DND-41 (cell line): ENCODE data around the gene TOMM5.

Experiments
- ATAC-seq: fragments of 200-7000 bp; cut with Tn5 transposase; 3 replicates; pipeline ENCODE4 v1.9.1; 2021; ENCODE audit warnings: low read depth; ENCODE audit not compliant: insufficient read depth
- DNase-seq: peaks from one replicate; pipeline ENCODE4 v3.0.0-alpha.2; 2020
- H2AFZ ChIP-seq: 2 replicates; pipeline ENCODE4 v1.6.0; 2012; ENCODE audit warnings: low read depth, low read length
- H3K27ac ChIP-seq: 2 replicates; pipeline ENCODE4 v1.5.1; 2012; ENCODE audit warnings: low read length, inconsistent platforms
- H3K27me3 ChIP-seq: fragments of 200-600 bp; sonication (generic); 2 replicates; pipeline ENCODE4 v1.6.0; 2012; ENCODE audit warnings: low read length, mild to moderate bottlenecking, inconsistent platforms; ENCODE audit not compliant: insufficient read depth, poor library complexity
- H3K36me3 ChIP-seq: 2 replicates; pipeline ENCODE4 v1.5.1; 2012; ENCODE audit warnings: low read length, inconsistent platforms; ENCODE audit not compliant: insufficient read depth
- H3K4me1 ChIP-seq: 2 replicates; pipeline ENCODE4 v1.5.1; 2012; ENCODE audit warnings: mild to moderate bottlenecking, low read length; ENCODE audit not compliant: insufficient read depth
- H3K4me2 ChIP-seq: 2 replicates; pipeline ENCODE4 v1.6.0; 2012; ENCODE audit warnings: mild to moderate bottlenecking, moderate library complexity, low read length, inconsistent platforms; ENCODE audit not compliant: insufficient read depth
- H3K4me3 ChIP-seq, 2 experiments: fragments of 200-600 bp in 1 of 2; shearing (Covaris generic) in 1 of 2; 2 replicates each; pipeline ENCODE4 v1.5.1; 2012 to 2016; ENCODE audit warnings: inconsistent platforms in 2 of 2, low read length in 2 of 2, mild to moderate bottlenecking in 2 of 2, low read depth in 1 of 2, moderate library complexity in 1 of 2
- H3K79me2 ChIP-seq: 2 replicates; pipeline ENCODE4 v1.6.0; 2012; ENCODE audit warnings: low read length, inconsistent platforms; ENCODE audit not compliant: insufficient read depth
- H3K9ac ChIP-seq: 2 replicates; pipeline ENCODE4 v1.6.0; 2012; ENCODE audit warnings: low read depth, mild to moderate bottlenecking, inconsistent platforms, low read length, moderate library complexity
- H3K9me3 ChIP-seq: 2 replicates; pipeline ENCODE4 v1.5.1; 2012; ENCODE audit warnings: low read length, moderate library complexity, mild to moderate bottlenecking, inconsistent platforms; ENCODE audit not compliant: insufficient read depth, severe bottlenecking
- H4K20me1 ChIP-seq: 2 replicates; pipeline ENCODE4 v1.6.0; 2012; ENCODE audit warnings: low read length; ENCODE audit not compliant: insufficient read depth
- EZH2 ChIP-seq: IDR thresholded peaks from 3 replicates; pipeline ENCODE4 v1.6.1; 2012; ENCODE audit warnings: borderline replicate concordance, low read depth, mild to moderate bottlenecking, moderate library complexity, low read length, inconsistent platforms; ENCODE audit not compliant: severe bottlenecking
- TF ChIP-seq, protein P1 (sequence below): IDR thresholded peaks from 2 replicates; pipeline ENCODE4 v1.5.1; 2012; ENCODE audit warnings: borderline replicate concordance, low read length, moderate library complexity, mild to moderate bottlenecking; ENCODE audit not compliant: poor library complexity, severe bottlenecking; ENCODE audit errors: extremely low read depth

TOMM5 gene

DNA sequence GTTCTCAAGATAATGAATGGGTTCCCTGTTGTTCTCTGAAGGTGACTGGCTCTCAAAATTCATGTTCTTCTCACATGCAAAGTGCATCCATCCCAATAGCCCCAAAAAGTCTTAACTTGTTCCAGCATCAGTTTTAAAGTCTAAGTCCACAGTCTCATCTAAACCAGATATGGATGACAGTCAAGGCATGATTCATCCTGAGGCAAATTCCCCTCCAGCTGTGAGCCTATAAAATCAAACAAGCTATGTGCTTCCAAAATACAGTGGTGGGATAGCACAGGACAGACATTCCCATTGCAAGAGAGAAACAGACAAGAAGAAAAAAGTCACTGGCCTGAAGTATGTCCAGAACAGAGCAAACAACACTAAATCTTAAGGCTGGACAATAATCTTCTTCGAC lies 41.6 kb downstream of the TOMM5 start:
- Histone ChIP-seq H3K27ac (no peak overlapping the region), H3K9me3 (no peaks in the 10 kb centered on the region), H4K20me1 (0 out of 2 replicates have a peak, but pooled peaks cover 7% of the 10 kb centered on the region), H2AFZ (no peak overlapping the region), H3K4me1 (no peaks in the 10 kb centered on the region), H3K27me3 (no peaks in the 10 kb centered on the region), H3K4me2 (no peak overlapping the region), H3K4me3 (no peak overlapping the region), H3K9ac (no peak overlapping the region), H3K79me2 (no peaks in the 10 kb centered on the region), H3K36me3 (no peaks in the 10 kb centered on the region)
- no peak for TF ChIP-seq EZH2
- TF ChIP-seq, protein P1, sequence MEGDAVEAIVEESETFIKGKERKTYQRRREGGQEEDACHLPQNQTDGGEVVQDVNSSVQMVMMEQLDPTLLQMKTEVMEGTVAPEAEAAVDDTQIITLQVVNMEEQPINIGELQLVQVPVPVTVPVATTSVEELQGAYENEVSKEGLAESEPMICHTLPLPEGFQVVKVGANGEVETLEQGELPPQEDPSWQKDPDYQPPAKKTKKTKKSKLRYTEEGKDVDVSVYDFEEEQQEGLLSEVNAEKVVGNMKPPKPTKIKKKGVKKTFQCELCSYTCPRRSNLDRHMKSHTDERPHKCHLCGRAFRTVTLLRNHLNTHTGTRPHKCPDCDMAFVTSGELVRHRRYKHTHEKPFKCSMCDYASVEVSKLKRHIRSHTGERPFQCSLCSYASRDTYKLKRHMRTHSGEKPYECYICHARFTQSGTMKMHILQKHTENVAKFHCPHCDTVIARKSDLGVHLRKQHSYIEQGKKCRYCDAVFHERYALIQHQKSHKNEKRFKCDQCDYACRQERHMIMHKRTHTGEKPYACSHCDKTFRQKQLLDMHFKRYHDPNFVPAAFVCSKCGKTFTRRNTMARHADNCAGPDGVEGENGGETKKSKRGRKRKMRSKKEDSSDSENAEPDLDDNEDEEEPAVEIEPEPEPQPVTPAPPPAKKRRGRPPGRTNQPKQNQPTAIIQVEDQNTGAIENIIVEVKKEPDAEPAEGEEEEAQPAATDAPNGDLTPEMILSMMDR: no peak
- ATAC-seq: no peak
- DNase-seq: no peak

DNA sequence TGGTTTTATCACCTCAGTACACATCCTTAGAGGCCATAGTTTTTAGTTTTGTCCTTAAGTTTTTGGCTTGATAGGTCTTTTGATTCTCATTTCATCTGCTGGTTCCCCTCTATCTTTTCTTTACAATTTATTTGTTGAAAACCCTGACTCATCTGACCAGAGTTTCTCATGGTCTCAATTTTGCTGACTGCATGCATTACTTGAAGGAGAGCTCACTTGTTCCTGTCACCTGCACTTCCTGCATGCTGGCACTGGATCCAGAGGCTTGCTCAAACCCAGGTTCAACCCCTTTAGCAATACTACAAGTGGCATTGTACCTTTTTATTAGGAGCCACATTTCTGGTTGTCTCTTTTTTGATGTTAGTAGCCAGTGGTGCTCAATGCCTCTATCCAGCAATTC lies 42.9 kb downstream of the TOMM5 start:
- Histone ChIP-seq H3K27ac (no peak overlapping the region), H3K4me3 (no peak overlapping the region), H3K4me1 (no peaks in the 10 kb centered on the region), H3K36me3 (no peaks in the 10 kb centered on the region), H3K9ac (no peak overlapping the region), H3K79me2 (no peaks in the 10 kb centered on the region), H3K4me2 (no peak overlapping the region), H3K27me3 (no peaks in the 10 kb centered on the region), H4K20me1 (0 out of 2 replicates have a peak, but pooled peaks cover 7% of the 10 kb centered on the region), H2AFZ (no peak overlapping the region), H3K9me3 (no peaks in the 10 kb centered on the region)
- TF ChIP-seq EZH2: no peak
- TF ChIP-seq, protein P1: no peak
- no peak for ATAC-seq
- DNase-seq: no peak

DNA sequence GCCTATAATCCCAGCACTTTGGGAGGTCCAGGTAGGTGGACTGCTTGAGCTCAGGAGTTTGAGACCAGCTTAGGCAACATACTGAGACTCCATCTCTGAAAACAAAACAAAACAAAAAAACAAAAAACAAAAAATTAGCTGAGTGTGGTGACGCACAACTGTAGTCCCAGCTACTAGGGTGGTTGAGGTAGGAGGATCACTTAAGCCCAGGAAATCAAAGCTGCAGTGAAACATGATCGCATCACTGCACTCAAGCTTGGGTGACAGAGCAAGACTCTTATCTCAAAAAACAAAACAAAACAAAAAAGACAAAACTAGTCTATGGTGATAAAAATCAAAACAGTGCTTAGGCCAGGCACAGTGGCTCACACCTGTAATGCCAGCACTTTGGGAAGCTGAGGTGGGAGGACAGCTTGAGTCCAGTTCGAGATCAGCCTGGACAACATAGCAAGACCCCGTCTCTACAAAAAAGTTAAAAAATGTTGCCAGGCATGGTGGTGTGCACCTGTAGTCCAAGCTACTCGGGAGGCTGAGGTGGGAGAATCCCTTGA lies 45.0 kb downstream of the TOMM5 start:
- H3K79me2 ChIP-seq: no peaks in the 10 kb centered on the region
- H3K9me3 ChIP-seq: no peaks in the 10 kb centered on the region
- DNase-seq (no peak), ATAC-seq (no peak)
- TF ChIP-seq, protein P1: no peak
- TF ChIP-seq EZH2: no peak
- no peak overlapping the region for H3K9ac ChIP-seq
- no peaks in the 10 kb centered on the region for H3K4me1 ChIP-seq
- H3K27ac ChIP-seq: no peak overlapping the region
- no peaks in the 10 kb centered on the region for H3K27me3 ChIP-seq
- no peak overlapping the region for H2AFZ ChIP-seq
- H4K20me1 ChIP-seq: 0 out of 2 replicates have a peak, but pooled peaks cover 7% of the 10 kb centered on the region
- no peak overlapping the region for H3K4me2 ChIP-seq
- H3K36me3 ChIP-seq: no peaks in the 10 kb centered on the region
- H3K4me3 ChIP-seq: no peak overlapping the region

DNA sequence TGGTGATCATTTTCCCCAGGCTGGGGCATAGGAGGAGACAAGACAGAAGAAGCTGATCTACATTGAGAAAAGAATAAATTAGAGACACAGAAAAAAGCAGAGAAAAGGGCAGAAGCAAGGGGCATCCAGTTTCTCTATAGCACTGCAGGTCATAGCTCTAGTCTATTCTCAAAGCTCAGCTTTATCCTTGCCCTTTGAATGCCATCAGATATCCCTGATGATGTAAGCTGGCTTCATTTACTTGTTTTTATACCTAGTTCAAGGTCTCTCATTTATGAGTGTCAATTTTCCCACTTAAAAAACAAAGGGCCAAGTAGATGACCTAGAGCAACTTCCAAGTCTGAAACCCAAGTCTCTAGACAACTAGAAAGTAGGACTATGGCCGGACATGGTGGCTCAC lies 48.9 kb downstream of the TOMM5 start:
- no peaks in the 10 kb centered on the region for H3K4me1 ChIP-seq
- DNase-seq (no peak), ATAC-seq (no peak)
- H3K4me3 ChIP-seq: no peak overlapping the region
- H3K9ac ChIP-seq: no peak overlapping the region
- TF ChIP-seq EZH2: no peak
- TF ChIP-seq, protein P1: no peak
- no peaks in the 10 kb centered on the region for H3K36me3 ChIP-seq
- no peak overlapping the region for H3K27ac ChIP-seq
- H3K79me2 ChIP-seq: no peaks in the 10 kb centered on the region
- no peaks in the 10 kb centered on the region for H3K27me3 ChIP-seq
- no peak overlapping the region for H3K4me2 ChIP-seq
- no peak overlapping the region for H2AFZ ChIP-seq
- no peaks in the 10 kb centered on the region for H3K9me3 ChIP-seq
- H4K20me1 ChIP-seq: no peaks in the 10 kb centered on the region
